OCI-LY3 (cell line): ENCODE results near the gene COL6A2.

ENCODE experiments used
- EZH2phosphoT487 ChIP-seq: fragments of 200-600 bp; shearing (Covaris generic); IDR thresholded peaks from 2 replicates; pipeline ENCODE4 v1.6.1; 2018; ENCODE audit warnings: antibody characterized with exemption, mixed run types, low read depth
- TF ChIP-seq, protein P1 (sequence below): fragments of 200-600, 300-600 bp; sonication (generic); IDR thresholded peaks from 2 replicates; pipeline ENCODE4 v1.5.1; 2014; ENCODE audit warnings: antibody characterized with exemption, low read length, low read depth

DNA sequence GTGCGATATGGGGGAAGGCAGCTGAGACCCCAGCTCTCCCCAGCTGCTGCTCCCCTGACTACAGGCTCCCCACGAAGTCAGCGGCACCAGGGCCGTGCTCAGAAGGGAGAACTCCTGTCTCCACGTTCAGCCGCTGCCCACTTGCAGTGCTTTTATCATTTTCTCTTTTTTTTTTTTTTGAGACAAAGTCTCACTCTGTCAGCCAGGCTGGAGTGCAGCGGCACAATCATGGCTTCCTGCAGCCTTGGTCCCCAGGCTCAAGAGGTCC is 58.4 kb downstream of the COL6A2 start:
- TF ChIP-seq, protein P1, sequence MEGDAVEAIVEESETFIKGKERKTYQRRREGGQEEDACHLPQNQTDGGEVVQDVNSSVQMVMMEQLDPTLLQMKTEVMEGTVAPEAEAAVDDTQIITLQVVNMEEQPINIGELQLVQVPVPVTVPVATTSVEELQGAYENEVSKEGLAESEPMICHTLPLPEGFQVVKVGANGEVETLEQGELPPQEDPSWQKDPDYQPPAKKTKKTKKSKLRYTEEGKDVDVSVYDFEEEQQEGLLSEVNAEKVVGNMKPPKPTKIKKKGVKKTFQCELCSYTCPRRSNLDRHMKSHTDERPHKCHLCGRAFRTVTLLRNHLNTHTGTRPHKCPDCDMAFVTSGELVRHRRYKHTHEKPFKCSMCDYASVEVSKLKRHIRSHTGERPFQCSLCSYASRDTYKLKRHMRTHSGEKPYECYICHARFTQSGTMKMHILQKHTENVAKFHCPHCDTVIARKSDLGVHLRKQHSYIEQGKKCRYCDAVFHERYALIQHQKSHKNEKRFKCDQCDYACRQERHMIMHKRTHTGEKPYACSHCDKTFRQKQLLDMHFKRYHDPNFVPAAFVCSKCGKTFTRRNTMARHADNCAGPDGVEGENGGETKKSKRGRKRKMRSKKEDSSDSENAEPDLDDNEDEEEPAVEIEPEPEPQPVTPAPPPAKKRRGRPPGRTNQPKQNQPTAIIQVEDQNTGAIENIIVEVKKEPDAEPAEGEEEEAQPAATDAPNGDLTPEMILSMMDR, result no peak
- TF ChIP-seq EZH2phosphoT487, result no peak
